NCI-H2227 (cell line): ENCODE measurements around the gene PLEKHA4.
A peak's percentile ranks its signal among the peaks of the same experiment; 100 is the strongest.
"Not testable (repeated sequence)": the region's sequence is repeated elsewhere in the genome, so short reads cannot be mapped to it uniquely, and the experiment has no call there.

Source experiments
- DNase-seq: peaks from one replicate; lab custom pipeline; 2025; ENCODE audit not compliant: unreplicated experiment; lab: John Stamatoyannopoulos, UW

The PLEKHA4 gene

GRCh38 chr19:48866692-48867091 lies 1.7 kb downstream of the PLEKHA4 start:
- DNase-seq, result no peak

DNA sequence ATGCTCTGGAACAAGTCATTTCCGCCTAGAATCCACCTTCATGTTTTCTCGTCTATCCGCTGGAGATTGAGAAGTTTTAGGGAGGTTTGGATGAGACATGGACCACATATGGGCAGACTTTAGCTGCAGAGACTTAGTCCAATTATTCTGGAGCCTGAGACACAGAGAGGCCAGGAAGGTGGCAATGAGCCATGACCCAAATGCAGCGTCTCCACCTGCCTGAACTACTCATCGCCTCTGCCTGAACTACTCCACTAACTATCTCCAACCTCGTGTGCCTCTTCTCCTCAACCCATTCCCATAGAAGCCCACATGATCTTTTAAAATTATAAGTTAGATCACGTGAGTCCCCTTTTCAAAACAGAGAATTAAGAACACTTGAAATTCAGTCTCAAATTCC lies 5.6 kb downstream of the PLEKHA4 start:
- no peak for DNase-seq

- DNase-seq, result no peak
Measured at GRCh38 chr19:48861313-48861712, 7.1 kb downstream of the PLEKHA4 start.

- no peak for DNase-seq
Measured at GRCh38 chr19:48859711-48860572, 8.5 kb downstream of the PLEKHA4 start.

DNA sequence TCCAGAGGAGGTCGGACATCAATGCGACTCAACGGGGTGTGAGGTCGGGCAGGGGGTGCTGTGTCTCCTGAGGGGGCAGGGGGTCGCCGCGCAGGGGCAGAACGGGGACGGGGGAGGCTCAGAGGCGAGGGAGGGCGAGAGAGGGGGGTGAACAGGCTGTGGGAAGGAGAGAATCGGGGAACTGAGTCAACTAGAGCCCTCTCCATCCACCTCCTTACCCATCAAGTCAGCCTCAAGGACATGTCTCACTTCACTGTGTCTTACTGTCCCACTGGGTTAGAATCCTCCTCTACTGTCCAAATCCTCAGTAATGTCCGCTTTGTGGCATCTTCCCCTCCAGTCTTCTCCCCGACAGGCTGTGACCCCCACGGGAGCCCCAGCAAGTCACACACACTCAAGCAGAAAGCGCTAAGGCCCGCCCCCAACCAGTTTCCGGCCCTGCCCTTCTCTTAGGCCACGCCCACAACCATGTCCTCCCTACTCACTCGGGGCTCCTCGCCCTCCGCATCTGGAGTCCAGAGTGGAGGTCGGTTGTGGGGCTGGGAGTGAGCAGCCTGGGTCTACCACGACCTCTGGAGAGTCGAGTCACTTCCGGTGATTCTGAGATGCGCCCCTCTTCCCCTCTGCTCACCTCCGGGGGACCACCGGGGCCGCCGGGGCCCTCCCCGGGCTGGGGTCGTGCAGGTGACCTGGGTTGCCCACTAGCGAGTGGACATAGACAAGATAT lies 9.3 kb downstream of the PLEKHA4 start:
- DNase-seq, result no peak

GRCh38 chr19:48856921-48857320 lies 11.5 kb downstream of the PLEKHA4 start:
- DNase-seq, result no peak

DNA sequence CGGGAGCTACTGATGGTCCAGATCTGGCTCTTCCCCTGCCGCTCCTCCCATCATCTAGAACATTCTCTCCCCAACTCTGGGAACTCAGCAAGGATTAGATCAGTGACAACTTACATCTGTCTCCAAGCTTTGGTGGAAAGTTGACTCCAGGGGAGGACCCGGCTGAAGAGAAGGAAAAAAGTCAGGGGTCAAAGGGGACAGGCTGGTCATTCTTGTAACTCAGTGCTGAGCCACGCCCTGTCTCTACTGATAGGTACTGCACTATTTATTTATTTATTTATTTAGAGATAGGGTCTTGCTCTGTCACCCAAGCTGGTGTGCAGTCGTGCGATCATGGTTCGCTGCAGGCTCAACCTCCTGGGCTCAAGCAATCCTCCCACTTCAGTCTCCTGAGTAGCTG lies 14.3 kb downstream of the PLEKHA4 start:
- DNase-seq, result no peak

GRCh38 chr19:48853483-48853882 lies 14.9 kb downstream of the PLEKHA4 start:
- DNase-seq, result no peak

GRCh38 chr19:48852292-48852691 lies 16.1 kb downstream of the PLEKHA4 start:
- DNase-seq, result no peak

- not testable (repeated sequence) for DNase-seq
Measured at GRCh38 chr19:48846659-48847058, 21.8 kb downstream of the PLEKHA4 start.

DNA sequence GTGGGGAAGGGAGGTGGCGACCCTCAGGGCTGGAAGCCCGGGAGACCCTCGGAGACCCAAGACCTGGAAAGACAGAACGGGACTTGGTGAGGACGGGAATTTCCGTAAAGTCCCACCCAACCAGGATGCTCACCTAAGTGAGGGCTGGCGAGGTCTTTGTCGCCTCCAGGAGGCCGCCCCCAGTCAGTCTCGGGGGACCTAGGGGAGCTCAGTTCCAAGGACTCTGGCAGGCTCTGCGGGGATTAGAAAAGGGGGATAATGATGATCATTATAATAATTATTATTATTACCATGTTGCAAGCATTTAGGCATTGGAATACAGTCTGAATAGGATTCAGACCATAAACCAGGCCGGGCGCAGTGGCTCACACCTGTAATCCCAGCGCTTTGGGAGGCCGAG lies 23.0 kb downstream of the PLEKHA4 start:
- no peak for DNase-seq

DNA sequence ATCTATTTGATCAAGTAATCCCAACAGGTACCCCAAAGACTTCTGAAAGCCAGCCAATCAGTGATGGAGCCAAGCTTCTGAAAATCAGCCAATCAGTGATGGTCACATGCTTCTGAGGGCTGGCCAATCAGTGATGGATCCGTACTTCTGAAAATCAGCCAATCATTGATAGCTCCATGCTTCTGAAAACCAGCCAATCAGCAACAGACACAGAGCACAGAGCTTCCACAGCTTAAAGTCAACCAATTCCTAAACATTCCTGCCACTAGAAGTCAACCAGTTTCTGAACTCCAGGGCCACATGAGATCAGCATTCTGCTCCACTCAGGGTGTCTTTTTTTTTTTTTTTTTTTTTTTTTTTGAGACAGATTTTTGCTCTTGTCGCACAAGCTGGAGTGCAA lies 23.9 kb downstream of the PLEKHA4 start:
- DNase-seq, result no peak

DNA sequence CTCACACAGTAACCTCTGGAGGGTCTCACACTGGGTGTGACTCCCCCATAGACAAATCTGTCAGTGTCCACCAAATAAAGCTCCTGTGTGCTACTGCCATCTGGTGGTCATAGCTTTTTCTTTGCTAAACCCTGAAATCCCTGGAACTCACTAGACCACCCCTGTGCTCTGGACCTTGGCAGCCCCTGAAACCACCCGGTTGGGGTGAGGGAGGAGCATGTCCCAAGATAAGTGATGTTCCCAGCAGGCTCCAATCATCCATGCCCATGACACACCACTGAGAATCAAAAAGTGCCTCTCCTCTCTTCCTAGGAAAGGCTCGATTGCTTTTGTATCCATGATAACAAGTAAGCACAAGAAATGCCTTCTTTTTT lies 25.6 kb downstream of the PLEKHA4 start:
- DNase-seq, result peak; percentile 64

DNA sequence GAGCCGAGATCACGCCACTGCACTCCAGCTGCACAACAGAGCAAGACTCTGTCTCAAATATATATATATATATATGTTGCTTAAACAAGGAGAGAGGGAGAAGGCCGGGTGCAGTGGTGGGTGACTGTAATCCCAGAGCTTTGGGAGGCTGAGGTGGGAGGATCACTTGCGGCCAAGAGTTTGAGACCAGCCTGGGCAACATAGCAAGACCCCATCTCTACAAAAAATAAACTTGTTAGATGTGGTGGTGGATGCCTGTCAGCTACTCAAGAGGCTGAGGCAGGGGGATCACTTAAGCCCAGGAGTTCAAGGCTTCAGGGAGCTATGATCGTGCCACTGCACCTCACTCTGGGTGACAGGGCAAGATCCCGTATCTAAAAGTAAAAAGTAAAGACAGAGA lies 26.8 kb downstream of the PLEKHA4 start:
- DNase-seq, result no peak

GRCh38 chr19:48841047-48841446 lies 27.4 kb downstream of the PLEKHA4 start:
- DNase-seq, result no peak

DNA sequence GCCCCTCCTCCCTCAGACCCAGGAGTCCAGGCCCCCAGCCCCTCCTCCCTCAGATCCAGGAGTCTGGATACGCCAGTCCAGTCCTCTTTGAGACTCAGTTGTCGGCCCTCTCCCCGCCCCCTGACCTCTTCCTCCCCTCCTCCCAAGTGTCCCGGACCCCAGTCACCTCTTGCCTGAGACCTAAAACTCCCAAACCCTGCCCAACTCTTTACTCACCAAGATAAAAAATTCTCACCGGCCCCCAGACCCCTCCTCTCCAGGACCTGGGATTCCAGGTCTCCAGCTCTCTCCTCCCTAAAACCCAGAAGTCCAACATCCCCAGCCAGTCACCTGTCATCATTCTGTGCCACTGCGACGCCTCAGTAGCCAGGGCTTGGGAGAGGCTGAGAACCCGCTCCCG lies 30.7 kb downstream of the PLEKHA4 start:
- peak; percentile 9 for DNase-seq

- peak; percentile 89 for DNase-seq
Measured at GRCh38 chr19:48837051-48837524, 31.3 kb downstream of the PLEKHA4 start.

DNA sequence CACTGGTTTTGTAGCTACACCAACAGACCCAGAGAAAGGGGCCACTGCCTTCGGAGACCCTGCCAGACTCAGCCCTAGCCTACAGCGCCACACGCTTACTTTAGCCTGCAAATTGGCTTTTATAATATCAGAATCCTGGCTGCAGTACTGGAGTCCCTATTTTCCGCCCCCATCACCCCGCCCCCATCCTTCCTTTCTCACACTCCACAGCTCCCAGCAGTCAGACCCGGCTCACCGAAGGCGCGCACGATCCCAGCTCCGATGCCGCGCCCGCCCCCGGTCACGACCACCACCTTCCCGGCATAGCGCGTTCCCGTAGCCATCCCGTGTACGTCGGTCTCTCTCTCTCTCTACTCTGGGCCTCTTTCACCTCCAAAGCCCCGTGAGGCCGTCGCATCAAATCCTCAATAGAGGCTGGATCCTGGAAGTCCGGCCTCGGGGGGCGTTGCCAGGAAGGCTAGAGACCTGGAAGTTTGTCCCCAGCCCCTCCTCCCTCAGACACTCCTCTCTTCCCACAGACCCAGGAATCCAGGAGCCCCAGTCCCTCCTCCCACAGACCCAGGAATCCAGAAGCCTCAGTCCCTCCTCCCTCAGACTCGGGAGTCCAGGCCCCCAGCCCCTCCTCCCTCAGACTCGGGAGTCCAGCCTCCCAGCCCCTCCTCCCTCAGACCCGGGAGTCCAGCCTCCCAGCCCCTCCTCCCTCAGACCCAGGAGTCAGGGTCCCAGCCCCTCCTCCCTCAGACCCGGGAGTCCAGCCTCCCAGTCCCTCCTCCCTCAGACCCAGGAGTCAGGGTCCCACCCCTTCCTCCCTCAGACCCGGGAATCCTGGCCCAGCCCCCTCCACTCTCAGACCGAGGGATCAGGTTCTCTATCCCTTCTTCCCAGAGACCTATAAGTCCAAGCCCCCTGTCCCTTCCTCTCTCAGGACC lies 32.1 kb downstream of the PLEKHA4 start, which contains the start of gene HSD17B14:
Gene HSD17B14 (minus strand): TSS at position 403 of the 929 bp plus-strand sequence. CDS start 80 bp downstream, at position 323.
- peak; percentile 57 for DNase-seq

DNA sequence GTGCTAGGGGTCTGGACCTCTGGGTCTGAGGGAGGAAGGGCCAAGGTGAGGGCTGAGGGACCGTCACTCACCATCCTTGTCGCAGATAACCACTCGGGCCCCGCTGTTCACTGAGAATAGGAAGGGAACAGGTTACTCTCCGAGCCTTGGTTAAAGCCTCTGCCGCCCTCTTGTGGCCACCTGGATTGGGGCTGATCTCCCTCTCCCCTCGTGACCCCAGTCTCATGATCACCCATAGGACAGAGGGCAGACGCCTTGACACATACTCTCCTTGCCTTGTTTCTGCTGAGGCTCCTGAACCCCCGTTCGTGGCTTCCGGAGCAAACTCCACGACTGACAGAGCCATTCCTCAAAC lies 32.7 kb downstream of the PLEKHA4 start:
- DNase-seq, result peak; percentile 86

GRCh38 chr19:48833977-48834376 lies 34.4 kb downstream of the PLEKHA4 start:
- no peak for DNase-seq

- DNase-seq, result no peak
Measured at GRCh38 chr19:48833049-48833448, 35.4 kb downstream of the PLEKHA4 start.
